Muscle of back (tissue), 11 donors: ENCODE measurements around the gene FSHR. TPM values are rescaled to one million over a fixed set of nuclear protein-coding genes. Genes with fewer than 3 reads are reported as not detected.

ENCODE experiments used
- DNase-seq, 3 donors: peaks; one replicate each; pipeline versions ENCODE4 v3.0.0 to v3.0.0-alpha.2; 2013
- polyA plus RNA-seq, 10 donors: library from polyadenylated mRNA; unstranded; fragments of 120-200 nt; gene quantifications; one replicate each; pipeline ENCODE4 v1.2.1, GENCODE V29; 2013; ENCODE audit not compliant: insufficient read length in 10 of 10

Gene FSHR
- polyA plus RNA-seq, 10 donors, result 0.18 to 0.88 (median 0.70) TPM

- no peak for DNase-seq
Observed at GRCh38 chr2:49111006-49111405, 43.3 kb downstream of the FSHR start.

GRCh38 chr2:49110571-49110970, 43.7 kb downstream of the FSHR start:
- no peak for DNase-seq

- no peak for DNase-seq
Observed at GRCh38 chr2:49108851-49109250, 45.5 kb downstream of the FSHR start.

GRCh38 chr2:49108436-49108835, 45.9 kb downstream of the FSHR start:
- no peak for DNase-seq

DNA sequence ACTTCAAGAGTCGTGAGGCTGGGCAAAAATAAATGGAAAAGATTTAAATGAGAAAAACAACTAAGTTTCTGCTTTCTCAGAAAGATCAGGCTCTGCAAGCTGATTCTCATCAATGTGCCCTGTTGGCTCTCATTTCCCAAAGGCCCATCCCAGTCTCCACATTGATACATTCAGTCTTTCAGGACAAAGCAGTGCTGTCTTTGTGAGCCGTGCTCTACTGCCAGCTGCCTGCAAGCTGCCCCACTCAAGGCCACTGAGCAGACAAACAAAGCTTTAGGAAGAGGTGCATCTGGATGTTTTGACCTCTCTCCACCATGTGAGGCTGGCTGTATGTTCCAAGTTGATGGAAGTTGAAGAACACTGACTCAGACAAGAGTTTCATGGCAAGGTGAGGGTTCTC, 48.8 kb downstream of the FSHR start:
- DNase-seq, result no peak

DNA sequence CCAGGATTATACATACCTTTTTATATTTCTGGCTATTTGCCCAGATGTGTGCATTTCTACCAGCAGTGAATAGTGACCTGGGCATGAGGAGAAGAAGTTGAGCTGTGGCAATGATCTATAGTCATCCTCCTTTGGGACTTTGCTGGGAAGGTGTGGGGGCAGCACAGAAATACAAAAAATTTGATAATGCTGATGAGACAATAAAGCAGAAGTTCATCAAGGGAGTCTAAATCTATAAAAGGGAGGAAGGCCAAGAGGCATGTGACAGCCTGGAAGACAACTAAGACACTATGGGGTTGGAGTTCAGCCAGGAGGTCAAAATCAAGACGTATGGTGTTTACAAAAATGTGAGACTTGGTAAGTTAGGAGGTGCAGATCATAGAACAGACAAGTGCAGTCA, 52.2 kb downstream of the FSHR start:
- no peak for DNase-seq

- no peak for DNase-seq
Observed at GRCh38 chr2:49080681-49081080, 73.6 kb downstream of the FSHR start.

- peak in 1 of 3 donors; percentile 57 for DNase-seq
Observed at GRCh38 chr2:49070716-49071115, 83.6 kb downstream of the FSHR start.

- DNase-seq, result no peak
Observed at GRCh38 chr2:49069829-49070228, 84.5 kb downstream of the FSHR start.

DNA sequence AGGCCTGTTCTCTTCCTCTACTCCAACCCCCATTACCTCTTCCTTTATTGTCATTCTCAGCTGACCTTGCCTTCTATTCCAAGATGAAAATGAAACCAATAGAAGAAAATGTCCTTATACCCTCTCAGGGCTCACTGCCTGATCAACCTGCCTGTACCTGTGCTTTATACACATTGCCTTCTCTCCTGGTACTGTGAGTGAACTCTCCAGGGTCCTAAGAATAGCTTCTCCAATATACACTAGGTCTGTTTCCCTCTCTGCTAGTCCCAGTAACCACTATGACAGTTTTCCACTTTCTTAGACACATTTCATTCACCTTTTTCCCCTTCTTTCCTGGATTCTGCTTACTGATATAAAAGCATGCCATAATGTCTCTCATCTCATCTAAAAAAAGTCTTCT, 85.7 kb downstream of the FSHR start:
- no peak for DNase-seq

GRCh38 chr2:49067971-49068370, 86.3 kb downstream of the FSHR start:
- no peak for DNase-seq

DNA sequence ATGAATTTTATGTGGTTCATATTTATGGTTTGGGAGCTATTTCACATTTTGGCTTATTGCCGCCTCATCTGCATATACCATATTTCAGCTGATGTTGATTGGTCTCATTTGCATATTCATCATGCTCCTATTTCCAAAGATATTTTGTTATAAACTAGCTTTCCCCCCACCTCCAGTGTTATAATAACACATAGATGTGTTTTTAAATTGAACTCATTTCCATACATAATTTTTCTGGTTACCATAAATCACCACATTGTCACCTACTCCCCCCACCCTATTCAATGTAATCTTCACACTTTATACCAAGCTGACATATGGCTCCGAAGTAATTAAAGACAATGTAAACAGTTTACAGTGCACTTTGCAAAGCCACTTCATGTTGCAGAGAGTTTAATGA, 101.2 kb downstream of the FSHR start:
- DNase-seq, result no peak

DNA sequence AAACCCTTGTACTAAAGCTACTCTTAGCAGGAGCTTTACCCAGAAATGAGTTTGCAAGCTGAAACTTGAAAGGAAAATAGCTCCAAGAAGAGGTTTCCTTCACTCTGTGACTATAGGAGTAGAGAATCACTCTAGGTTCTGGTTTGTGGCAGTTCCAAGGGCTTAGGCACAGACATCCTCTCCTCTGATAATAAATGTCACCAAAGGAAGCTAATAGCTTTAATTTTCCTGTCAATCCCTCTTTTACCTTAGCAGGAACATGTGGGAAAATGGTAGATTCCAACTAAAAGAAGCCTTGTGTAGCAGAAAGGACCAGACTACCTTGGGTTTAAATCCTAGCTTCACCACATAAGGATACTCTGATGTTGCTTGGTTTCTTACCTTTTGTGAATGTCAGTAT, 104.0 kb downstream of the FSHR start:
- DNase-seq, result no peak

DNA sequence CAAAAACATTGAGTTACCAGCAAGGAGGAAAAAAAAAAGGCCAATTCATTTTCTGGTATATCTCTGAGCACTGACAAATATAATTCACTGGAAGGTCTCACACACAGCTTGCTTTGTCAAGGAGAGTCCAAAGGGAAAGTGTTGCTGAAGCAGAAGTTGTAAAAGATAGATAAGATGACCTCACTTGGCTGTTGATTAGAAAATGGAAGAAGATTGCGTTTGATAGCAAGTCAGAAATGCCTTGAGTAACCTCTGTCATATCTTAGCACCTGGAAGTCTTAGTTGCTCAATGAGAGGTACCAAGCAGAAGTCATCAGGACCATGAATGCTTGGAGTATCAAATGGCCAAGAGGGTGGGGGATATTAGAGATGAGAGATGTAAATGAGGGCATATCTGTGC, 105.2 kb downstream of the FSHR start:
- no peak for DNase-seq

GRCh38 chr2:49045083-49045482, 109.2 kb downstream of the FSHR start:
- DNase-seq, result no peak

- peak in 1 of 3 donors; percentile 47 for DNase-seq
Observed at GRCh38 chr2:49044350-49045079, 109.8 kb downstream of the FSHR start.

DNA sequence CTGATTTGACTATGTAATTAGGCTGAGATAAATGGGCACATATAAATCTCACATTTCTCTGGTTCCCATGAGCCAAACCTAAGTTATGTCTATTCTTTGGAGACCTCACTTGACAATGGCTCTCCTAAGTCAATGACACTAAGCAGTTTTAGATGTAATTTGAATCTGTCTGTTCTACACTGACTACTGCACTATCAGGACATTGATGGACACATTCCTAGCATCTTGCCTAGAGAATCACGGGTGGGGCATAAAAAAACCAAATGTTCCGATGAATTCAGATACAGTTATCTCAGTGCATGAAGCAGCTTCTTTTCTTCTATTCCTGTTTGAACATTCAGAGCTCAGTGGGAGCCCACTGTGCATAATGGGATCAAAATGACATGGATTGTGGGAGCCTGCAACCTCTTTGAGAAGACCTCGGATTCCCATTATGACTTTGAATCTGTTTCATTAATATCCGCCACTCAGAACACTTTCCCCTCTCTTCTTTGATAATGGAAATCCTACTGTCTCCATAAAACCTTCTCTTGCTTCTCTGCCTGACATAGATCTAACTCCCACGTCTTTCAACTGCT, 110.8 kb downstream of the FSHR start:
- DNase-seq, result no peak

GRCh38 chr2:49042488-49042887, 111.8 kb downstream of the FSHR start:
- no peak for DNase-seq

DNA sequence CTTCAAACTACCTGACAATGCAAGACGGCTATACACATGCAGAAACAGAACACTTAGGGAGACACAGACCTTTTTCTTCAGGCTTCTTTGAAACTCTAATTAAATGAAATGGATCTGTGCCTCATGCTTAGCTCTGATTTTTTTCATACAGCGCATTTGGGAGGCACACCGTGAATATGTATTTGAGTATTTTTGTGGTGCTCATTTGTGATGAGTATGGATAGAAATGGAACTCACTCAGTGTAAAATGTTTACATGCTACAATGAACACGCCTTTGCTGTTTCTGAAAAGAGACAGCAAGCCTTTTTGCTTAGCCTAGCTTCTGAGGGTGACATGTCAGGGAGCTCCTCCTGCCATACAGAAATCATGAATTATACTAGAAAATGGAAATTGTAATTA, 113.3 kb downstream of the FSHR start:
- DNase-seq, result no peak

GRCh38 chr2:49037197-49037596, 117.1 kb downstream of the FSHR start:
- no peak for DNase-seq

DNA sequence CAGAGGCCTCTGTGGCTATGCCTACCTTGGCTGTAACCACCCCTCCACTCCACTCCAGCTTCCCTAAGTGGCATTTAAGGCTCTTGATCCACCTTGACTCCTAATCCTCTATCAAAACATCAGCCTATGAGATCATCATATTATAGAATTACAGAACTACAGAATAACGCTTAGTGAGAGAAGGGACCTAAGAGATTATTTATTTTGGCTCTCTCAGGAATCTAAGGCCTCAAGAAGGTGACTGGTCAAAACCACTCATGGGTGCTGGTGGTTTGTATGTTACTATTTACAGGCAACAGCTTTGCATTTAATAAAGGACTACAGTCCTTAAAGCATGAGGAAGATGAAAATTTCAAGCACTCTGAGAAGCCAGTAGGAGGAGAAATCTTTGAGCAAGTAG, 118.8 kb downstream of the FSHR start:
- no peak for DNase-seq

- DNase-seq, result no peak
Observed at GRCh38 chr2:49033394-49034185, 120.7 kb downstream of the FSHR start.

DNA sequence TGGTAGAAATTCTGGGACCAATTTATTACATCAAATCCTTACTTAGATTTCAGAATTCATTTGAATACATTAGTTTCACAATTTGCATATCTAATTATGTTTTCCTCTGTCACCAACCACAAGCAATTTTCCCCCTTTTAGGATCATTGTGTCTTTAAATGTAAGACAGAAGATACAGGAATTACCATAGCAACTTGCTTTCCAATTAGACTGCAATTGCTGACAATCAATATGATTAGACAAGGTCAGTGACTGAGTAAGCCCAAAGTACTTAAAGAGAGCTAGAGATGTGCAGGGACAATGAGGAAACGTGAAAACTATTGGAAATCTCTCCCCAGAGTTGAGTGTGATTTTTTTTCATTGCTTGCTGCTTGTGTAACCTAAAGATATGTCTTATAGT, 121.4 kb downstream of the FSHR start:
- no peak for DNase-seq
